SK-N-SH (cell line): ENCODE data around the gene TNFSF15. TPM values are rescaled to one million over a fixed set of nuclear protein-coding genes. Genes with fewer than 3 reads are reported as not detected.

Source experiments
- CTCF ChIA-PET: fragments of 300-600, 350-600 bp; formaldehyde crosslinking; extraction: SDS; loops from one replicate; lab custom pipeline; 2021; lab: Yijun Ruan, JAX
- POLR2A ChIA-PET: fragments of 350-600 bp; sonication (Branson Sonifier 250); formaldehyde crosslinking; extraction: SDS; loops from one replicate; lab custom pipeline; 2020; ENCODE audit warnings: antibody characterized with exemption, inconsistent platforms; lab: Yijun Ruan, JAX
- DNase-seq: peaks from one replicate; pipeline ENCODE4 v3.0.0; 2012
- H2AFZ ChIP-seq: fragments of 200-600 bp; sonication (generic); 2 replicates; pipeline ENCODE4 v1.8.1; 2016; ENCODE audit warnings: antibody characterized with exemption, mild to moderate bottlenecking, low read depth
- H3F3A ChIP-seq: fragments of 200-600 bp; sonication (generic); replicated peaks from 2 replicates; pipeline ENCODE3; 2016; ENCODE audit warnings: antibody characterized with exemption, mild to moderate bottlenecking; ENCODE audit not compliant: insufficient read depth
- H3K27ac ChIP-seq, 2 experiments: fragments of 200-500 bp in 1 of 2; fragments of 200-600 bp in 1 of 2; sonication (Bioruptor generic) in 1 of 2; sonication (generic), shearing (Covaris generic) in 1 of 2; 2 replicates each; pipeline versions ENCODE4 v1.5.1 to v1.6.1; 2014 to 2016; ENCODE audit warnings: low read depth in 2 of 2, inconsistent platforms in 1 of 2, low read length in 1 of 2, mild to moderate bottlenecking in 1 of 2, mixed read lengths in 1 of 2
- H3K27me3 ChIP-seq: fragments of 200-600 bp; sonication (generic), shearing (Covaris generic); 2 replicates; pipeline ENCODE4 v1.6.1; 2016; ENCODE audit warnings: mixed run types; ENCODE audit not compliant: insufficient read depth
- H3K36me3 ChIP-seq, 2 experiments: fragments of 200-500 bp in 1 of 2; fragments of 200-600 bp in 1 of 2; sonication (Bioruptor generic) in 1 of 2; sonication (generic) in 1 of 2; replicated peaks in 1 of 2; 2 replicates each; pipeline versions ENCODE3 to v1.5.1; 2014 to 2016; ENCODE audit warnings: low read length in 1 of 2, mild to moderate bottlenecking in 1 of 2; ENCODE audit not compliant: insufficient read depth in 2 of 2, control insufficient read depth in 1 of 2
- H3K4me1 ChIP-seq, 2 experiments: fragments of 200-500 bp in 1 of 2; fragments of 200-600 bp in 1 of 2; sonication (Bioruptor generic) in 1 of 2; sonication (generic), shearing (Covaris generic) in 1 of 2; 2 replicates each; pipeline versions ENCODE4 v1.5.1 to v1.6.1; 2014 to 2016; ENCODE audit warnings: low read depth in 1 of 2, low read length in 1 of 2, mixed run types in 1 of 2; ENCODE audit not compliant: insufficient read depth in 2 of 2, control insufficient read depth in 1 of 2
- H3K4me2 ChIP-seq: fragments of 200-600 bp; sonication (generic), shearing (Covaris generic); 2 replicates; pipeline ENCODE4 v1.6.1; 2017; ENCODE audit warnings: mixed run types
- H3K4me3 ChIP-seq, 2 experiments: fragments of 200-500 bp in 1 of 2; fragments of 200-600 bp in 1 of 2; sonication (Bioruptor generic) in 1 of 2; sonication (generic), shearing (Covaris generic) in 1 of 2; 2 replicates each; pipeline versions ENCODE4 v1.5.1 to v1.8.1; 2014 to 2016; ENCODE audit warnings: low read depth in 2 of 2, inconsistent platforms in 1 of 2, low read length in 1 of 2, mild to moderate bottlenecking in 1 of 2, mixed read lengths in 1 of 2, moderate library complexity in 1 of 2
- H3K79me2 ChIP-seq: fragments of 200-600 bp; sonication (generic); 2 replicates; pipeline ENCODE4 v1.8.1; 2017; ENCODE audit warnings: mild to moderate bottlenecking; ENCODE audit not compliant: insufficient read depth
- H3K9ac ChIP-seq: fragments of 200-600 bp; sonication (generic); 2 replicates; pipeline ENCODE4 v1.6.1; 2017; ENCODE audit warnings: mixed run types
- H3K9me2 ChIP-seq: fragments of 200-600 bp; sonication (generic); 2 replicates; pipeline ENCODE4 v1.6.1; 2017; ENCODE audit warnings: mixed run types
- H3K9me3 ChIP-seq: fragments of 200-600 bp; sonication (generic); 2 replicates; pipeline ENCODE4 v1.6.1; 2017; ENCODE audit warnings: mixed run types, mild to moderate bottlenecking, moderate library complexity
- H4K20me1 ChIP-seq: fragments of 200-600 bp; sonication (generic); 2 replicates; pipeline ENCODE4 v1.6.1; 2017; ENCODE audit warnings: mild to moderate bottlenecking, mixed run types; ENCODE audit not compliant: insufficient read depth
- CHD2 ChIP-seq: fragments of 150-350 bp; IDR thresholded peaks from 2 replicates; pipeline ENCODE4 v1.6.1; 2018; ENCODE audit warnings: low read length; ENCODE audit not compliant: partially characterized antibody
- FOXM1 ChIP-seq: IDR thresholded peaks from 2 replicates; pipeline ENCODE4 v1.4.0; 2012; ENCODE audit warnings: low read depth, mild to moderate bottlenecking
- GABPA ChIP-seq: IDR thresholded peaks from 2 replicates; pipeline ENCODE4 v1.4.0; 2012; ENCODE audit warnings: low read depth, mild to moderate bottlenecking
- GATA2 ChIP-seq: sonication (generic); formaldehyde crosslinking; IDR thresholded peaks from 2 replicates; pipeline ENCODE4 v1.5.0; 2020; ENCODE audit warnings: mild to moderate bottlenecking, missing genetic modification reagents
- MXI1 ChIP-seq: IDR thresholded peaks from 2 replicates; pipeline ENCODE4 v1.6.1; 2012; ENCODE audit warnings: mild to moderate bottlenecking, low read depth, low read length, improper control_type of control experiment
- NFIC ChIP-seq: IDR thresholded peaks from 2 replicates; pipeline ENCODE4 v1.4.0; 2012; ENCODE audit warnings: borderline replicate concordance
- RAD21 ChIP-seq: IDR thresholded peaks from 2 replicates; pipeline ENCODE4 v1.6.1; 2012; ENCODE audit warnings: mild to moderate bottlenecking, low read length
- YY1 ChIP-seq: IDR thresholded peaks from 2 replicates; pipeline ENCODE4 v1.4.0; 2012; ENCODE audit warnings: low read depth, mild to moderate bottlenecking
- polyA plus RNA-seq, 3 experiments: library from polyadenylated mRNA; depleted of rRNA; stranded (reverse); fragments of >200 nt; gene quantifications; 2 replicates each; pipeline ENCODE4 v1.2.3, GENCODE V29; 2012
- TF ChIP-seq, protein P1 (sequence below): fragments of 200-600 bp; sonication (generic); IDR thresholded peaks from 2 replicates; pipeline ENCODE4 v1.6.1; 2017; ENCODE audit warnings: antibody characterized with exemption, mild to moderate bottlenecking, moderate library complexity
- TF ChIP-seq, protein P2 (sequence below): IDR thresholded peaks from 2 replicates; pipeline ENCODE4 v1.6.1; 2012; ENCODE audit warnings: mild to moderate bottlenecking, low read depth, low read length, moderate library complexity
- TF ChIP-seq, protein P3 (sequence below): IDR thresholded peaks from 2 replicates; pipeline ENCODE4 v1.4.0; 2012; ENCODE audit warnings: low read depth, borderline replicate concordance
- TF ChIP-seq, protein P4 (sequence below): fragments of 150-350 bp; IDR thresholded peaks from 2 replicates; pipeline ENCODE4 v1.6.1; 2016; ENCODE audit warnings: mild to moderate bottlenecking, low read depth, low read length

Gene TNFSF15
- polyA plus RNA-seq, 1 of the 3 experiments (the other 2 are of a cell fraction) = 0.64 TPM

DNA sequence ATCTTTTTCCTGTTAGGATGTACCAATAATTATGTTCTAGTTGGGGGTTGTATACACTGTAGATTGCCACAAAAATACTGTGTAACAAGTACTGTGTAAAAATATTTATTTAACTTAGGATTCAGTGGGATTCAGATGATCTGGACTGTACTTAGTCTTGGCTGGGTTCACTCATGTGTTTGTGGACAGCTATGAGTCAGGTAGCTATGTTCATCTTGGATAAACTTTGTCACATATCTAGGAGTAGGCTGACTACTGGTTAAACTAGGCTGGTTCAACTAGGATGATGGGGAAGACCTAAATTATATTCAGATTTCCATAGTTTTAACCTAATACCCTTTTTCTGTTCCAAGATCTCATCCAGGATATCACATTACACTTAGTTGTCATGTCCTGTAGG, 32.1 kb upstream of the TNFSF15 start:
- Histone ChIP-seq H3K9me3 (0 out of 2 replicates have a peak, but pooled peaks cover 2% of the 10 kb centered on the region), H3F3A (no peaks in the 10 kb centered on the region), H3K9ac (no peak overlapping the region)
- TF ChIP-seq NFIC (no peak), YY1 (no peak), CHD2 (no peak), GATA2 (CRISPR knock-in tag) (no peak), MXI1 (no peak), FOXM1 (no peak), RAD21 (no peak), GABPA (no peak)
- TF ChIP-seq, protein P1, sequence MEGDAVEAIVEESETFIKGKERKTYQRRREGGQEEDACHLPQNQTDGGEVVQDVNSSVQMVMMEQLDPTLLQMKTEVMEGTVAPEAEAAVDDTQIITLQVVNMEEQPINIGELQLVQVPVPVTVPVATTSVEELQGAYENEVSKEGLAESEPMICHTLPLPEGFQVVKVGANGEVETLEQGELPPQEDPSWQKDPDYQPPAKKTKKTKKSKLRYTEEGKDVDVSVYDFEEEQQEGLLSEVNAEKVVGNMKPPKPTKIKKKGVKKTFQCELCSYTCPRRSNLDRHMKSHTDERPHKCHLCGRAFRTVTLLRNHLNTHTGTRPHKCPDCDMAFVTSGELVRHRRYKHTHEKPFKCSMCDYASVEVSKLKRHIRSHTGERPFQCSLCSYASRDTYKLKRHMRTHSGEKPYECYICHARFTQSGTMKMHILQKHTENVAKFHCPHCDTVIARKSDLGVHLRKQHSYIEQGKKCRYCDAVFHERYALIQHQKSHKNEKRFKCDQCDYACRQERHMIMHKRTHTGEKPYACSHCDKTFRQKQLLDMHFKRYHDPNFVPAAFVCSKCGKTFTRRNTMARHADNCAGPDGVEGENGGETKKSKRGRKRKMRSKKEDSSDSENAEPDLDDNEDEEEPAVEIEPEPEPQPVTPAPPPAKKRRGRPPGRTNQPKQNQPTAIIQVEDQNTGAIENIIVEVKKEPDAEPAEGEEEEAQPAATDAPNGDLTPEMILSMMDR = no peak
- TF ChIP-seq, protein P2, sequence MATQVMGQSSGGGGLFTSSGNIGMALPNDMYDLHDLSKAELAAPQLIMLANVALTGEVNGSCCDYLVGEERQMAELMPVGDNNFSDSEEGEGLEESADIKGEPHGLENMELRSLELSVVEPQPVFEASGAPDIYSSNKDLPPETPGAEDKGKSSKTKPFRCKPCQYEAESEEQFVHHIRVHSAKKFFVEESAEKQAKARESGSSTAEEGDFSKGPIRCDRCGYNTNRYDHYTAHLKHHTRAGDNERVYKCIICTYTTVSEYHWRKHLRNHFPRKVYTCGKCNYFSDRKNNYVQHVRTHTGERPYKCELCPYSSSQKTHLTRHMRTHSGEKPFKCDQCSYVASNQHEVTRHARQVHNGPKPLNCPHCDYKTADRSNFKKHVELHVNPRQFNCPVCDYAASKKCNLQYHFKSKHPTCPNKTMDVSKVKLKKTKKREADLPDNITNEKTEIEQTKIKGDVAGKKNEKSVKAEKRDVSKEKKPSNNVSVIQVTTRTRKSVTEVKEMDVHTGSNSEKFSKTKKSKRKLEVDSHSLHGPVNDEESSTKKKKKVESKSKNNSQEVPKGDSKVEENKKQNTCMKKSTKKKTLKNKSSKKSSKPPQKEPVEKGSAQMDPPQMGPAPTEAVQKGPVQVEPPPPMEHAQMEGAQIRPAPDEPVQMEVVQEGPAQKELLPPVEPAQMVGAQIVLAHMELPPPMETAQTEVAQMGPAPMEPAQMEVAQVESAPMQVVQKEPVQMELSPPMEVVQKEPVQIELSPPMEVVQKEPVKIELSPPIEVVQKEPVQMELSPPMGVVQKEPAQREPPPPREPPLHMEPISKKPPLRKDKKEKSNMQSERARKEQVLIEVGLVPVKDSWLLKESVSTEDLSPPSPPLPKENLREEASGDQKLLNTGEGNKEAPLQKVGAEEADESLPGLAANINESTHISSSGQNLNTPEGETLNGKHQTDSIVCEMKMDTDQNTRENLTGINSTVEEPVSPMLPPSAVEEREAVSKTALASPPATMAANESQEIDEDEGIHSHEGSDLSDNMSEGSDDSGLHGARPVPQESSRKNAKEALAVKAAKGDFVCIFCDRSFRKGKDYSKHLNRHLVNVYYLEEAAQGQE = no peak
- TF ChIP-seq, protein P3, sequence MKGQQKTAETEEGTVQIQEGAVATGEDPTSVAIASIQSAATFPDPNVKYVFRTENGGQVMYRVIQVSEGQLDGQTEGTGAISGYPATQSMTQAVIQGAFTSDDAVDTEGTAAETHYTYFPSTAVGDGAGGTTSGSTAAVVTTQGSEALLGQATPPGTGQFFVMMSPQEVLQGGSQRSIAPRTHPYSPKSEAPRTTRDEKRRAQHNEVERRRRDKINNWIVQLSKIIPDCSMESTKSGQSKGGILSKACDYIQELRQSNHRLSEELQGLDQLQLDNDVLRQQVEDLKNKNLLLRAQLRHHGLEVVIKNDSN = no peak
- TF ChIP-seq, protein P4, sequence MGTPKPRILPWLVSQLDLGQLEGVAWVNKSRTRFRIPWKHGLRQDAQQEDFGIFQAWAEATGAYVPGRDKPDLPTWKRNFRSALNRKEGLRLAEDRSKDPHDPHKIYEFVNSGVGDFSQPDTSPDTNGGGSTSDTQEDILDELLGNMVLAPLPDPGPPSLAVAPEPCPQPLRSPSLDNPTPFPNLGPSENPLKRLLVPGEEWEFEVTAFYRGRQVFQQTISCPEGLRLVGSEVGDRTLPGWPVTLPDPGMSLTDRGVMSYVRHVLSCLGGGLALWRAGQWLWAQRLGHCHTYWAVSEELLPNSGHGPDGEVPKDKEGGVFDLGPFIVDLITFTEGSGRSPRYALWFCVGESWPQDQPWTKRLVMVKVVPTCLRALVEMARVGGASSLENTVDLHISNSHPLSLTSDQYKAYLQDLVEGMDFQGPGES = no peak
- TF ChIP-seq, all 33 proteins: peak for 0
- Histone ChIP-seq H3K27ac (no peak overlapping the region), H4K20me1 (no peaks in the 10 kb centered on the region), H3K4me2 (no peak overlapping the region), H2AFZ (no peak overlapping the region), H3K27me3 (no peaks in the 10 kb centered on the region), H3K4me1 (no peaks in the 10 kb centered on the region), H3K79me2 (no peaks in the 10 kb centered on the region), H3K36me3 (no peaks in the 10 kb centered on the region), H3K4me3 (no peak overlapping the region), H3K9me2 (0 out of 2 replicates have a peak, but pooled peaks cover 3% of the 10 kb centered on the region)
- CTCF ChIA-PET = no interaction called here
- POLR2A ChIA-PET = no interaction called here
- no peak for DNase-seq
